Esophagus (tissue), 2 donors: ENCODE data around the gene SHH. TPM values are rescaled to one million over a fixed set of nuclear protein-coding genes. Genes with fewer than 3 reads are reported as not detected.

ENCODE experiments used
- H3K27ac ChIP-seq, 2 donors: one replicate each; pipeline ENCODE4 v1.5.1; 2013; ENCODE audit warnings: low read depth in 2 of 2, mild to moderate bottlenecking in 2 of 2, inconsistent platforms in 1 of 2, low read length in 1 of 2, moderate library complexity in 1 of 2
- H3K27me3 ChIP-seq, 2 donors: one replicate each; pipeline ENCODE4 v1.6.1; 2013; ENCODE audit warnings: low read length in 2 of 2, control low read depth in 1 of 2, mild to moderate bottlenecking in 1 of 2; ENCODE audit not compliant: insufficient read depth in 2 of 2, control insufficient read depth in 1 of 2
- H3K36me3 ChIP-seq, 2 donors: one replicate each; pipeline ENCODE4 v1.6.1; 2013; ENCODE audit warnings: low read length in 1 of 2; ENCODE audit not compliant: control insufficient read depth in 2 of 2, insufficient read depth in 2 of 2
- H3K4me1 ChIP-seq, 2 donors: one replicate each; pipeline ENCODE4 v1.6.1; 2013; ENCODE audit warnings: low read length in 1 of 2; ENCODE audit not compliant: control insufficient read depth in 2 of 2, insufficient read depth in 2 of 2
- H3K4me3 ChIP-seq, 2 donors: one replicate each; pipeline ENCODE4 v1.5.1; 2013; ENCODE audit warnings: low read length in 2 of 2, mild to moderate bottlenecking in 2 of 2, low read depth in 1 of 2, moderate library complexity in 1 of 2
- H3K9me3 ChIP-seq, 2 donors: one replicate each; pipeline ENCODE4 v1.6.1; 2013; ENCODE audit warnings: mild to moderate bottlenecking in 2 of 2, low read depth in 1 of 2, low read length in 1 of 2, moderate library complexity in 1 of 2; ENCODE audit not compliant: control insufficient read depth in 2 of 2, insufficient read depth in 1 of 2
- WGBS, 2 donors: extraction: QIAGEN DNeasy Blood & Tissue Kit; methylation state at CpG; one replicate each; pipeline ENCODE4 v1.1.7; 2013; 5-methylcytosine and 5-hydroxymethylcytosine counted together
- polyA plus RNA-seq, 2 donors: library from polyadenylated mRNA; stranded (reverse); fragments of 200-250 nt; gene quantifications; one replicate each; pipeline ENCODE4 v1.2.3, GENCODE V29; 2013
- donor health status: healthy with polysubstance abuse.
- donor health status: Bipolar disorder and iron deficiency.

SHH gene
- polyA plus RNA-seq, 2 donors = 0.01 to 0.04 TPM

GRCh38 chr7:155850766-155851678 is 38.8 kb upstream of the SHH start:
- 75% methylated on average over 22 of the region's 22 CpGs for WGBS, 2 donors
- Histone ChIP-seq H3K4me3 (no peak overlapping the region), H3K27me3 (no peaks in the 10 kb centered on the region), H3K4me1 (no peaks in the 10 kb centered on the region), H3K36me3 (no peaks in the 10 kb centered on the region), H3K27ac (no peak overlapping the region), H3K9me3 (peaks cover 0 to 6% of the 10 kb centered on the region in 2 donors)

GRCh38 chr7:155850001-155850436 is 37.8 kb upstream of the SHH start:
- Histone ChIP-seq H3K4me1 (no peaks in the 10 kb centered on the region), H3K9me3 (peaks cover 0 to 6% of the 10 kb centered on the region in 2 donors), H3K36me3 (no peaks in the 10 kb centered on the region), H3K4me3 (no peak overlapping the region), H3K27me3 (no peaks in the 10 kb centered on the region), H3K27ac (no peak overlapping the region)
- WGBS, 2 donors = 85 to 86% methylated on average over 5 of the region's 5 CpGs

- Histone ChIP-seq H3K4me1 (no peaks in the 10 kb centered on the region), H3K36me3 (no peaks in the 10 kb centered on the region), H3K9me3 (peaks cover 0 to 3% of the 10 kb centered on the region in 2 donors), H3K4me3 (no peak overlapping the region), H3K27me3 (peaks cover 0 to 3% of the 10 kb centered on the region in 2 donors), H3K27ac (no peak overlapping the region)
- 59 to 70% methylated on average over 18 of the region's 18 CpGs for WGBS, 2 donors
Measured at GRCh38 chr7:155848691-155849669, 36.7 kb upstream of the SHH start.

GRCh38 chr7:155847821-155848435 is 35.7 kb upstream of the SHH start:
- Histone ChIP-seq H3K36me3 (no peaks in the 10 kb centered on the region), H3K4me3 (no peak overlapping the region), H3K9me3 (peaks cover 0 to 2% of the 10 kb centered on the region in 2 donors), H3K4me1 (no peaks in the 10 kb centered on the region), H3K27ac (no peak overlapping the region), H3K27me3 (peaks cover 0 to 3% of the 10 kb centered on the region in 2 donors)
- 74% methylated on average over 18 of the region's 18 CpGs for WGBS, 2 donors

GRCh38 chr7:155846936-155847335 is 34.7 kb upstream of the SHH start:
- no peaks in the 10 kb centered on the region for H3K36me3 ChIP-seq
- WGBS, 2 donors = 78 to 84% methylated on average over 15 of the region's 15 CpGs
- no peaks in the 10 kb centered on the region for H3K4me1 ChIP-seq

GRCh38 chr7:155846156-155846555 is 33.9 kb upstream of the SHH start:
- Histone ChIP-seq H3K27ac (no peak overlapping the region), H3K9me3 (peaks cover 0 to 2% of the 10 kb centered on the region in 2 donors), H3K4me3 (no peak overlapping the region), H3K36me3 (no peaks in the 10 kb centered on the region), H3K4me1 (no peaks in the 10 kb centered on the region), H3K27me3 (peaks cover 0 to 3% of the 10 kb centered on the region in 2 donors)
- WGBS, 2 donors = 88 to 90% methylated on average over 5 of the region's 5 CpGs

More at GRCh38 chr7:155846936-155847335, 34.7 kb upstream of the SHH start:
- Histone ChIP-seq H3K27me3 (peaks cover 0 to 3% of the 10 kb centered on the region in 2 donors), H3K9me3 (peaks cover 0 to 2% of the 10 kb centered on the region in 2 donors), H3K27ac (no peak overlapping the region), H3K4me3 (no peak overlapping the region)

GRCh38 chr7:155845226-155845625 is 33.0 kb upstream of the SHH start:
- Histone ChIP-seq H3K36me3 (no peaks in the 10 kb centered on the region), H3K27me3 (peaks cover 0 to 3% of the 10 kb centered on the region in 2 donors), H3K27ac (no peak overlapping the region), H3K9me3 (peaks cover 0 to 2% of the 10 kb centered on the region in 2 donors), H3K4me1 (no peaks in the 10 kb centered on the region), H3K4me3 (no peak overlapping the region)
- 88 to 92% methylated on average over 14 of the region's 14 CpGs for WGBS, 2 donors

GRCh38 chr7:155844526-155844925 is 32.3 kb upstream of the SHH start:
- Histone ChIP-seq H3K36me3 (no peaks in the 10 kb centered on the region), H3K27me3 (peaks cover 0 to 3% of the 10 kb centered on the region in 2 donors), H3K9me3 (peaks cover 0 to 2% of the 10 kb centered on the region in 2 donors), H3K4me1 (no peaks in the 10 kb centered on the region), H3K27ac (no peak overlapping the region), H3K4me3 (no peak overlapping the region)
- WGBS, 2 donors = 89 to 90% methylated on average over 16 of the region's 16 CpGs

GRCh38 chr7:155844019-155844453 is 31.8 kb upstream of the SHH start:
- no peaks in the 10 kb centered on the region for H3K36me3 ChIP-seq
- peaks cover 0 to 3% of the 10 kb centered on the region in 2 donors for H3K27me3 ChIP-seq
- no peaks in the 10 kb centered on the region for H3K4me1 ChIP-seq
- H3K4me3 ChIP-seq = no peak overlapping the region
- 49 to 58% methylated on average over 14 of the region's 14 CpGs for WGBS, 2 donors
- H3K9me3 ChIP-seq = peaks cover 0 to 2% of the 10 kb centered on the region in 2 donors
- no peak overlapping the region for H3K27ac ChIP-seq
